ENCODE results near the gene RRAS2. TPM values are rescaled to one million over a fixed set of nuclear protein-coding genes. Genes with fewer than 3 reads are reported as not detected.

The RRAS2 gene
- total and polyA plus RNA-seq, 10 of the 15 experiments (the other 5 are each of a cell fraction or from before 2014, with no cell fraction given) = 26.9 to 72.4 (median 45.4) TPM

- TF ChIP-seq EP300 (IDR thresholded peaks at IDR 0.05; ENCODE audit: borderline replicate concordance in 1 of 2, control insufficient read depth in 1 of 2, low read depth in 2 of 2, low read length in 2 of 2) = no peak
- TF ChIP-seq ETV6 (conservative IDR thresholded peaks at IDR 0.05 in 1 of 2, IDR thresholded peaks at IDR 0.05 in 1 of 2; ENCODE audit: borderline replicate concordance in 1 of 2, low read depth in 1 of 2) = peak in 1 of 2 experiments; percentile 31; a peak in 1 of 4 replicates
- TF ChIP-seq RFX5 (IDR thresholded peaks at IDR 0.05; ENCODE audit: low read depth, low read length) = no peak
- no peak for TF ChIP-seq E2F4 (IDR thresholded peaks at IDR 0.05; ENCODE audit: low read depth, low read length)
- no peak for TF ChIP-seq BCL11A (IDR thresholded peaks at IDR 0.05; ENCODE audit: low read depth, low read length)
- no peak for TF ChIP-seq CEBPZ (IDR thresholded peaks at IDR 0.05; ENCODE audit: low read depth, low read length)
- TF ChIP-seq RUNX3 (IDR thresholded peaks at IDR 0.05; ENCODE audit: low read length) = peak; percentile 40; the same call in 1 of the 2 replicates
- TF ChIP-seq MTA2 (IDR thresholded peaks at IDR 0.05; ENCODE audit: low read depth) = peak; percentile 24; the same call in 1 of the 2 replicates
- no peak for TF ChIP-seq EGR1 (IDR thresholded peaks at IDR 0.05; ENCODE audit: borderline replicate concordance in 1 of 2, low read depth in 2 of 2, low read length in 2 of 2)
- TF ChIP-seq GATAD2B (conservative IDR thresholded peaks at IDR 0.05; ENCODE audit: low read depth) = no peak
- no peak for TF ChIP-seq YY1 (IDR thresholded peaks at IDR 0.05; ENCODE audit: low read depth, low read length)
- TF ChIP-seq, protein P1, sequence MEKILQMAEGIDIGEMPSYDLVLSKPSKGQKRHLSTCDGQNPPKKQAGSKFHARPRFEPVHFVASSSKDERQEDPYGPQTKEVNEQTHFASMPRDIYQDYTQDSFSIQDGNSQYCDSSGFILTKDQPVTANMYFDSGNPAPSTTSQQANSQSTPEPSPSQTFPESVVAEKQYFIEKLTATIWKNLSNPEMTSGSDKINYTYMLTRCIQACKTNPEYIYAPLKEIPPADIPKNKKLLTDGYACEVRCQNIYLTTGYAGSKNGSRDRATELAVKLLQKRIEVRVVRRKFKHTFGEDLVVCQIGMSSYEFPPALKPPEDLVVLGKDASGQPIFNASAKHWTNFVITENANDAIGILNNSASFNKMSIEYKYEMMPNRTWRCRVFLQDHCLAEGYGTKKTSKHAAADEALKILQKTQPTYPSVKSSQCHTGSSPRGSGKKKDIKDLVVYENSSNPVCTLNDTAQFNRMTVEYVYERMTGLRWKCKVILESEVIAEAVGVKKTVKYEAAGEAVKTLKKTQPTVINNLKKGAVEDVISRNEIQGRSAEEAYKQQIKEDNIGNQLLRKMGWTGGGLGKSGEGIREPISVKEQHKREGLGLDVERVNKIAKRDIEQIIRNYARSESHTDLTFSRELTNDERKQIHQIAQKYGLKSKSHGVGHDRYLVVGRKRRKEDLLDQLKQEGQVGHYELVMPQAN (conservative IDR thresholded peaks at IDR 0.05) = no peak
- TF ChIP-seq BMI1 (IDR thresholded peaks at IDR 0.05; ENCODE audit: borderline replicate concordance) = no peak
- TF ChIP-seq SMC3 (IDR thresholded peaks at IDR 0.05; ENCODE audit: borderline replicate concordance, low read length) = no peak
- TF ChIP-seq IRF3 (IDR thresholded peaks at IDR 0.05) = no peak
- TF ChIP-seq, protein P2, sequence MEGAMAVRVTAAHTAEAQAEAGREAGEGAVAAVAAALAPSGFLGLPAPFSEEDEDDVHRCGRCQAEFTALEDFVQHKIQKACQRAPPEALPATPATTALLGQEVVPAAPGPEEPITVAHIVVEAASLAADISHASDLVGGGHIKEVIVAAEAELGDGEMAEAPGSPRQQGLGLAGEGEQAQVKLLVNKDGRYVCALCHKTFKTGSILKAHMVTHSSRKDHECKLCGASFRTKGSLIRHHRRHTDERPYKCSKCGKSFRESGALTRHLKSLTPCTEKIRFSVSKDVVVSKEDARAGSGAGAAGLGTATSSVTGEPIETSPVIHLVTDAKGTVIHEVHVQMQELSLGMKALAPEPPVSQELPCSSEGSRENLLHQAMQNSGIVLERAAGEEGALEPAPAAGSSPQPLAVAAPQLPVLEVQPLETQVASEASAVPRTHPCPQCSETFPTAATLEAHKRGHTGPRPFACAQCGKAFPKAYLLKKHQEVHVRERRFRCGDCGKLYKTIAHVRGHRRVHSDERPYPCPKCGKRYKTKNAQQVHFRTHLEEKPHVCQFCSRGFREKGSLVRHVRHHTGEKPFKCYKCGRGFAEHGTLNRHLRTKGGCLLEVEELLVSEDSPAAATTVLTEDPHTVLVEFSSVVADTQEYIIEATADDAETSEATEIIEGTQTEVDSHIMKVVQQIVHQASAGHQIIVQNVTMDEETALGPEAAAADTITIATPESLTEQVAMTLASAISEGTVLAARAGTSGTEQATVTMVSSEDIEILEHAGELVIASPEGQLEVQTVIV (IDR thresholded peaks at IDR 0.05; ENCODE audit: borderline replicate concordance, partially characterized antibody) = no peak
- peak; percentile 34 to 54; a peak in 2 of 4 replicates for TF ChIP-seq IKZF2 (IDR thresholded peaks at IDR 0.05)
- TF ChIP-seq ZSCAN29 (IDR thresholded peaks at IDR 0.05) = no peak
- TF ChIP-seq NR2C1 (IDR thresholded peaks at IDR 0.05) = no peak
- no peak for TF ChIP-seq TCF12 (IDR thresholded peaks at IDR 0.05; ENCODE audit: low read depth, low read length)
These were observed 35.8 kb downstream of the RRAS2 start (continued) for GRCh38 chr11:14323118-14323676.
